ENCODE measurements around the gene LKAAEAR1.

LKAAEAR1 gene

GRCh38 chr20:64038224-64038564, 46.0 kb downstream of the LKAAEAR1 start (continued):
- no peak for TF ChIP-seq CSRNP3 (CRISPR knock-in tag; IDR thresholded peaks at IDR 0.05)

GRCh38 chr20:64037498-64038213, 46.5 kb downstream of the LKAAEAR1 start:
- no peak for ATAC-seq

GRCh38 chr20:64037199-64037497, 47.0 kb downstream of the LKAAEAR1 start:
- TF ChIP-seq PATZ1 (CRISPR knock-in tag; IDR thresholded peaks at IDR 0.05; ENCODE audit: borderline replicate concordance) (no peak), PPARA (CRISPR knock-in tag; IDR thresholded peaks at IDR 0.05; ENCODE audit: borderline replicate concordance) (no peak), ZC3H10 (CRISPR knock-in tag; IDR thresholded peaks at IDR 0.05) (no peak), ZNF8 (CRISPR knock-in tag; IDR thresholded peaks at IDR 0.05) (no peak), RARB (CRISPR knock-in tag; IDR thresholded peaks at IDR 0.05) (no peak), CREB5 (CRISPR knock-in tag; IDR thresholded peaks at IDR 0.05; ENCODE audit: low read depth) (no peak)
- no peak for ATAC-seq

More at GRCh38 chr20:64037498-64038213, 46.5 kb downstream of the LKAAEAR1 start:
- TF ChIP-seq TOX (CRISPR knock-in tag; IDR thresholded peaks at IDR 0.05; ENCODE audit: borderline replicate concordance) (no peak), ZNF565 (CRISPR knock-in tag; conservative IDR thresholded peaks at IDR 0.05; ENCODE audit: low read depth) (no peak), ESRRG (CRISPR knock-in tag; IDR thresholded peaks at IDR 0.05) (no peak), CREB5 (CRISPR knock-in tag; IDR thresholded peaks at IDR 0.05; ENCODE audit: low read depth) (no peak), PPARA (CRISPR knock-in tag; IDR thresholded peaks at IDR 0.05; ENCODE audit: borderline replicate concordance) (no peak), SNAI2 (CRISPR knock-in tag; IDR thresholded peaks at IDR 0.05) (no peak), ZC3H10 (CRISPR knock-in tag; IDR thresholded peaks at IDR 0.05) (no peak)

GRCh38 chr20:64036346-64037198, 47.6 kb downstream of the LKAAEAR1 start:
- no peak for TF ChIP-seq OSR1 (CRISPR knock-in tag; IDR thresholded peaks at IDR 0.05)
- no peak for TF ChIP-seq CSDC2 (CRISPR knock-in tag; IDR thresholded peaks at IDR 0.05)
- no peak for TF ChIP-seq GLIS3 (CRISPR knock-in tag; IDR thresholded peaks at IDR 0.05)
- no peak for TF ChIP-seq TCF4 (CRISPR knock-in tag; IDR thresholded peaks at IDR 0.05; ENCODE audit: borderline replicate concordance)
- TF ChIP-seq ZFP3 (CRISPR knock-in tag; IDR thresholded peaks at IDR 0.05), result no peak
- no peak for TF ChIP-seq POU6F1 (CRISPR knock-in tag; IDR thresholded peaks at IDR 0.05; ENCODE audit: borderline replicate concordance, low read depth)
- no peak for TF ChIP-seq PPARA (CRISPR knock-in tag; IDR thresholded peaks at IDR 0.05; ENCODE audit: borderline replicate concordance)
- no peak for TF ChIP-seq PATZ1 (CRISPR knock-in tag; IDR thresholded peaks at IDR 0.05; ENCODE audit: borderline replicate concordance)
- TF ChIP-seq BACH2 (CRISPR knock-in tag; IDR thresholded peaks at IDR 0.05; ENCODE audit: borderline replicate concordance), result no peak
- TF ChIP-seq RARB (CRISPR knock-in tag; IDR thresholded peaks at IDR 0.05), result no peak
- TF ChIP-seq ZFP30 (CRISPR knock-in tag; IDR thresholded peaks at IDR 0.05), result no peak
- ATAC-seq, result no peak

Data from SK-N-SH treated with all-trans-retinoic acid at 6 μM for 48 hours (cell line).